Measurements from ENCODE around the gene NCKIPSD. TPM values are rescaled to one million over a fixed set of nuclear protein-coding genes. Genes with fewer than 3 reads are reported as not detected.

NCKIPSD gene
- total RNA-seq, 1 experiment from 2014 or later: 46.0 TPM

DNA sequence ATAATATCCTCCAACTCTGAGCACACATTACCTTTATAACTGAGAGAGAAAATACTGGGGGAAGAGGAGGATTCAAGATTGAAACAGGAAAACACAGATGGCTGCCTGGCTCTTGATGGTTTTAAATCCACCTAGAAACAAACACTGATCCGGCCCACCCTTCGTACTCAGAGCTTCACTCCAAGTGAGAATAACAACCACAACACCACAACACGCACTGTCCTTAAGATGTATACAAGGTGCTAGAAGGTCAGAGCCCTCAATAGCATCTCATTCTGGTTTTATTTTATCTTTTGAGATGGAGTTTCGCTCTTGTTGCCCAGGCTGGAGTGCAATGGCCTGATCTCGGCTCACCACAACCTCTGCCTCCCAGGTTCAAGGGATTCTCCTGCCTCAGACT, 21.4 kb upstream of the NCKIPSD start:
- H4K20me1 ChIP-seq (ENCODE audit: control insufficient read depth, insufficient read depth, insufficient read length): no peaks in the 10 kb centered on the region
- no peaks in the 10 kb centered on the region for H3K9me3 ChIP-seq (ENCODE audit: control insufficient read depth, low read depth, low read length)
- H2BK5ac ChIP-seq (ENCODE audit: insufficient read length, low read length): no peak overlapping the region
- H3K79me1 ChIP-seq (ENCODE audit: insufficient read depth, low read depth, low read length, poor library complexity, severe bottlenecking): peaks cover 6% of the 10 kb centered on the region
- H3K27ac Mint-ChIP-seq: peak overlapping the region in 2 of 3 experiments; percentile 21 to 44; a peak in 2 of 7 replicates
- H2BK20ac ChIP-seq (ENCODE audit: low read depth, low read length, poor library complexity, severe bottlenecking): no peak overlapping the region
- H3K9me3 Mint-ChIP-seq: no peaks in the 10 kb centered on the region
- no CpG with 5 or more reads among the region's 5 CpGs for WGBS (ENCODE audit: extremely low coverage, insufficient read length, low lambda C conversion rate)
- H3K4me1 Mint-ChIP-seq: peaks cover 43 to 45% of the 10 kb centered on the region in 2 experiments
- H2BK120ac ChIP-seq (ENCODE audit: low read depth, low read length, poor library complexity, severe bottlenecking): no peak overlapping the region
- H2AK5ac ChIP-seq (ENCODE audit: insufficient read length, low read length): no peak overlapping the region
- no peaks in the 10 kb centered on the region for H3K23me2 ChIP-seq (ENCODE audit: insufficient read length, low read depth, low read length, poor library complexity, severe bottlenecking)
- H3K4me2 ChIP-seq (ENCODE audit: insufficient read depth, insufficient read length, low read length): no peak overlapping the region
- H3K27me3 Mint-ChIP-seq (ENCODE audit: low read depth): no peaks in the 10 kb centered on the region
- H3K27me3 ChIP-seq (ENCODE audit: insufficient read depth, low read length): no peaks in the 10 kb centered on the region
- no peak overlapping the region for H3K14ac ChIP-seq (ENCODE audit: insufficient read depth, low read length)
- no peak for DNase-seq
- no peak overlapping the region for H3K9ac ChIP-seq (ENCODE audit: extremely low read depth, insufficient read length, low read length)
- H4K8ac ChIP-seq (replicated peaks; ENCODE audit: insufficient read length, low read depth, low read length): no peak overlapping the region
- TF ChIP-seq, protein P1, sequence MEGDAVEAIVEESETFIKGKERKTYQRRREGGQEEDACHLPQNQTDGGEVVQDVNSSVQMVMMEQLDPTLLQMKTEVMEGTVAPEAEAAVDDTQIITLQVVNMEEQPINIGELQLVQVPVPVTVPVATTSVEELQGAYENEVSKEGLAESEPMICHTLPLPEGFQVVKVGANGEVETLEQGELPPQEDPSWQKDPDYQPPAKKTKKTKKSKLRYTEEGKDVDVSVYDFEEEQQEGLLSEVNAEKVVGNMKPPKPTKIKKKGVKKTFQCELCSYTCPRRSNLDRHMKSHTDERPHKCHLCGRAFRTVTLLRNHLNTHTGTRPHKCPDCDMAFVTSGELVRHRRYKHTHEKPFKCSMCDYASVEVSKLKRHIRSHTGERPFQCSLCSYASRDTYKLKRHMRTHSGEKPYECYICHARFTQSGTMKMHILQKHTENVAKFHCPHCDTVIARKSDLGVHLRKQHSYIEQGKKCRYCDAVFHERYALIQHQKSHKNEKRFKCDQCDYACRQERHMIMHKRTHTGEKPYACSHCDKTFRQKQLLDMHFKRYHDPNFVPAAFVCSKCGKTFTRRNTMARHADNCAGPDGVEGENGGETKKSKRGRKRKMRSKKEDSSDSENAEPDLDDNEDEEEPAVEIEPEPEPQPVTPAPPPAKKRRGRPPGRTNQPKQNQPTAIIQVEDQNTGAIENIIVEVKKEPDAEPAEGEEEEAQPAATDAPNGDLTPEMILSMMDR (conservative IDR thresholded peaks at IDR 0.05): no peak
- H2BK12ac ChIP-seq (ENCODE audit: insufficient read length, low read depth, low read length): no peak overlapping the region
- H2BK15ac ChIP-seq (ENCODE audit: low read depth, low read length): no peak overlapping the region
- no peaks in the 10 kb centered on the region; the same call in 1 of the 2 replicates for H3K4me1 ChIP-seq (ENCODE audit: insufficient read depth, low read length)
- H3K18ac ChIP-seq (ENCODE audit: insufficient read length, low read depth, low read length): no peak overlapping the region
- peaks cover 42 to 74% (median 73%) of the 10 kb centered on the region in 3 experiments; a peak in 6 of 7 replicates for H3K36me3 Mint-ChIP-seq (ENCODE audit: insufficient read depth in 1 of 3, low read depth in 3 of 3)
- no peak overlapping the region for H3K4me3 Mint-ChIP-seq
- no peak overlapping the region for H2AFZ ChIP-seq (ENCODE audit: low read length)
- no peak overlapping the region for H3T11ph ChIP-seq (ENCODE audit: low read length)
- H3K23ac ChIP-seq (ENCODE audit: insufficient read length, low read depth, low read length): no peak overlapping the region
- H3K27ac ChIP-seq (ENCODE audit: insufficient read length, low read depth, low read length): no peak overlapping the region
- peaks cover 65% of the 10 kb centered on the region; the same call in 1 of the 2 replicates for H3K79me2 ChIP-seq (ENCODE audit: insufficient read depth, low read length)
- H4K91ac ChIP-seq (ENCODE audit: insufficient read length, low read depth, low read length): no peak overlapping the region
- no peak overlapping the region for H3K56ac ChIP-seq (ENCODE audit: insufficient read length, low read depth, low read length)
- H4K5ac ChIP-seq (ENCODE audit: insufficient read length, low read depth, low read length): no peak overlapping the region
- no peak overlapping the region for H3K4ac ChIP-seq (ENCODE audit: low read depth, low read length)

Data from H9 (cell line).